ENCODE results near the gene FAM120A.
"Not testable (repeated sequence)": the region's sequence is repeated elsewhere in the genome, so short reads cannot be mapped to it uniquely, and the experiment has no call there.

The FAM120A gene

GRCh38 chr9:93427655-93428379 lies 23.7 kb upstream of the FAM120A start:
- Histone ChIP-seq H3K27me3 (replicated peaks; ENCODE audit: control insufficient read depth, insufficient read depth, low read length, poor library complexity, severe bottlenecking) (no peaks in the 10 kb centered on the region), H3K9me3 (ENCODE audit: control insufficient read depth, low read length) (no peaks in the 10 kb centered on the region), H3K27ac (ENCODE audit: insufficient read depth, low read length, poor library complexity, severe bottlenecking) (no peak overlapping the region), H3K4me1 (ENCODE audit: control insufficient read depth, insufficient read depth, low read length, poor library complexity, severe bottlenecking) (no peaks in the 10 kb centered on the region), H3K4me3 (ENCODE audit: insufficient read depth, low read depth, low read length, poor library complexity, severe bottlenecking) (no peak overlapping the region), H3K36me3 (ENCODE audit: control insufficient read depth, insufficient read depth, low read length) (no peaks in the 10 kb centered on the region)
- DNase-seq = no peak

GRCh38 chr9:93431539-93432105 lies 19.9 kb upstream of the FAM120A start:
- no peak for DNase-seq
- Histone ChIP-seq H3K4me3 (ENCODE audit: insufficient read depth, low read depth, low read length, poor library complexity, severe bottlenecking) (no peak overlapping the region), H3K36me3 (ENCODE audit: control insufficient read depth, insufficient read depth, low read length) (no peaks in the 10 kb centered on the region), H3K27ac (ENCODE audit: insufficient read depth, low read length, poor library complexity, severe bottlenecking) (no peak overlapping the region), H3K27me3 (replicated peaks; ENCODE audit: control insufficient read depth, insufficient read depth, low read length, poor library complexity, severe bottlenecking) (no peaks in the 10 kb centered on the region), H3K4me1 (ENCODE audit: control insufficient read depth, insufficient read depth, low read length, poor library complexity, severe bottlenecking) (no peaks in the 10 kb centered on the region), H3K9me3 (ENCODE audit: control insufficient read depth, low read length) (no peaks in the 10 kb centered on the region)

- H3K4me1 ChIP-seq (ENCODE audit: control insufficient read depth, insufficient read depth, low read length, poor library complexity, severe bottlenecking) = no peaks in the 10 kb centered on the region
- H3K27me3 ChIP-seq (replicated peaks; ENCODE audit: control insufficient read depth, insufficient read depth, low read length, poor library complexity, severe bottlenecking) = no peaks in the 10 kb centered on the region
- H3K9me3 ChIP-seq (ENCODE audit: control insufficient read depth, low read length) = no peaks in the 10 kb centered on the region
- H3K4me3 ChIP-seq (ENCODE audit: insufficient read depth, low read depth, low read length, poor library complexity, severe bottlenecking) = no peak overlapping the region
- H3K27ac ChIP-seq (ENCODE audit: insufficient read depth, low read length, poor library complexity, severe bottlenecking) = no peak overlapping the region
- no peaks in the 10 kb centered on the region for H3K36me3 ChIP-seq (ENCODE audit: control insufficient read depth, insufficient read depth, low read length)
- no peak for DNase-seq
Observed at GRCh38 chr9:93432964-93433363, 18.5 kb upstream of the FAM120A start.

- H3K9me3 ChIP-seq (ENCODE audit: control insufficient read depth, low read length) = no peaks in the 10 kb centered on the region
- no peaks in the 10 kb centered on the region for H3K27me3 ChIP-seq (replicated peaks; ENCODE audit: control insufficient read depth, insufficient read depth, low read length, poor library complexity, severe bottlenecking)
- DNase-seq = no peak
- H3K36me3 ChIP-seq (ENCODE audit: control insufficient read depth, insufficient read depth, low read length) = no peaks in the 10 kb centered on the region
- H3K4me3 ChIP-seq (ENCODE audit: insufficient read depth, low read depth, low read length, poor library complexity, severe bottlenecking) = no peak overlapping the region
- no peaks in the 10 kb centered on the region for H3K4me1 ChIP-seq (ENCODE audit: control insufficient read depth, insufficient read depth, low read length, poor library complexity, severe bottlenecking)
- no peak overlapping the region for H3K27ac ChIP-seq (ENCODE audit: insufficient read depth, low read length, poor library complexity, severe bottlenecking)
Observed at GRCh38 chr9:93434056-93434455, 17.4 kb upstream of the FAM120A start.

- no peak for DNase-seq
- H3K36me3 ChIP-seq (ENCODE audit: control insufficient read depth, insufficient read depth, low read length) = no peaks in the 10 kb centered on the region
- no peaks in the 10 kb centered on the region for H3K4me1 ChIP-seq (ENCODE audit: control insufficient read depth, insufficient read depth, low read length, poor library complexity, severe bottlenecking)
- H3K9me3 ChIP-seq (ENCODE audit: control insufficient read depth, low read length) = no peaks in the 10 kb centered on the region
- no peaks in the 10 kb centered on the region for H3K27me3 ChIP-seq (replicated peaks; ENCODE audit: control insufficient read depth, insufficient read depth, low read length, poor library complexity, severe bottlenecking)
- H3K4me3 ChIP-seq (ENCODE audit: insufficient read depth, low read depth, low read length, poor library complexity, severe bottlenecking) = no peak overlapping the region
- H3K27ac ChIP-seq (ENCODE audit: insufficient read depth, low read length, poor library complexity, severe bottlenecking) = no peak overlapping the region
Observed at GRCh38 chr9:93435386-93435785, 16.1 kb upstream of the FAM120A start.

GRCh38 chr9:93436218-93436617 lies 15.3 kb upstream of the FAM120A start:
- H3K27me3 ChIP-seq (replicated peaks; ENCODE audit: control insufficient read depth, insufficient read depth, low read length, poor library complexity, severe bottlenecking) = no peaks in the 10 kb centered on the region
- no peak overlapping the region for H3K4me3 ChIP-seq (ENCODE audit: insufficient read depth, low read depth, low read length, poor library complexity, severe bottlenecking)
- no peaks in the 10 kb centered on the region for H3K9me3 ChIP-seq (ENCODE audit: control insufficient read depth, low read length)
- H3K36me3 ChIP-seq (ENCODE audit: control insufficient read depth, insufficient read depth, low read length) = no peaks in the 10 kb centered on the region
- no peak overlapping the region for H3K27ac ChIP-seq (ENCODE audit: insufficient read depth, low read length, poor library complexity, severe bottlenecking)
- no peaks in the 10 kb centered on the region for H3K4me1 ChIP-seq (ENCODE audit: control insufficient read depth, insufficient read depth, low read length, poor library complexity, severe bottlenecking)
- DNase-seq = no peak

- DNase-seq = no peak
- Histone ChIP-seq H3K27ac (ENCODE audit: insufficient read depth, low read length, poor library complexity, severe bottlenecking) (no peak overlapping the region), H3K4me1 (ENCODE audit: control insufficient read depth, insufficient read depth, low read length, poor library complexity, severe bottlenecking) (no peaks in the 10 kb centered on the region)
Observed at GRCh38 chr9:93436655-93437407, 14.7 kb upstream of the FAM120A start.

GRCh38 chr9:93437996-93438395 lies 13.5 kb upstream of the FAM120A start:
- H3K27ac ChIP-seq (ENCODE audit: insufficient read depth, low read length, poor library complexity, severe bottlenecking) = no peak overlapping the region
- no peaks in the 10 kb centered on the region for H3K4me1 ChIP-seq (ENCODE audit: control insufficient read depth, insufficient read depth, low read length, poor library complexity, severe bottlenecking)
- no peaks in the 10 kb centered on the region for H3K36me3 ChIP-seq (ENCODE audit: control insufficient read depth, insufficient read depth, low read length)
- H3K27me3 ChIP-seq (replicated peaks; ENCODE audit: control insufficient read depth, insufficient read depth, low read length, poor library complexity, severe bottlenecking) = no peaks in the 10 kb centered on the region
- no peaks in the 10 kb centered on the region for H3K9me3 ChIP-seq (ENCODE audit: control insufficient read depth, low read length)
- H3K4me3 ChIP-seq (ENCODE audit: insufficient read depth, low read depth, low read length, poor library complexity, severe bottlenecking) = no peak overlapping the region
- no peak for DNase-seq

More at GRCh38 chr9:93436655-93437407, 14.7 kb upstream of the FAM120A start:
- Histone ChIP-seq H3K9me3 (ENCODE audit: control insufficient read depth, low read length) (no peaks in the 10 kb centered on the region), H3K36me3 (ENCODE audit: control insufficient read depth, insufficient read depth, low read length) (no peaks in the 10 kb centered on the region), H3K27me3 (replicated peaks; ENCODE audit: control insufficient read depth, insufficient read depth, low read length, poor library complexity, severe bottlenecking) (no peaks in the 10 kb centered on the region), H3K4me3 (ENCODE audit: insufficient read depth, low read depth, low read length, poor library complexity, severe bottlenecking) (no peak overlapping the region)

GRCh38 chr9:93439301-93439700 lies 12.2 kb upstream of the FAM120A start:
- H3K27me3 ChIP-seq (replicated peaks; ENCODE audit: control insufficient read depth, insufficient read depth, low read length, poor library complexity, severe bottlenecking); DNase-seq; H3K4me1 ChIP-seq (ENCODE audit: control insufficient read depth, insufficient read depth, low read length, poor library complexity, severe bottlenecking); H3K9me3 ChIP-seq (ENCODE audit: control insufficient read depth, low read length); H3K4me3 ChIP-seq (ENCODE audit: insufficient read depth, low read depth, low read length, poor library complexity, severe bottlenecking); H3K36me3 ChIP-seq (ENCODE audit: control insufficient read depth, insufficient read depth, low read length); H3K27ac ChIP-seq (ENCODE audit: insufficient read depth, low read length, poor library complexity, severe bottlenecking): not testable (repeated sequence)
